Medulla oblongata (tissue), 1 donor: ENCODE results near the gene GFER.
"Not testable (repeated sequence)": the region's sequence is repeated elsewhere in the genome, so short reads cannot be mapped to it uniquely, and the experiment has no call there.

Experiments used
- DNase-seq: peaks from one replicate; pipeline ENCODE4 v3.0.0-alpha.2; 2015; ENCODE audit errors: extremely low spot score

The GFER gene

GRCh38 chr16:1957434-1958142 lies 26.4 kb upstream of the GFER start:
- not testable (repeated sequence) for DNase-seq

GRCh38 chr16:1958143-1958491 lies 25.9 kb upstream of the GFER start:
- DNase-seq: not testable (repeated sequence)

- DNase-seq: no peak
Measured at GRCh38 chr16:1958715-1959268, 25.2 kb upstream of the GFER start.

- peak; percentile 88 for DNase-seq
Measured at GRCh38 chr16:1959269-1960039, 24.5 kb upstream of the GFER start, which contains the start of gene NDUFB10. TSS of gene NDUFB10 (plus strand) at chr16:1959538. CDS start at chr16:1959625, 87 bp downstream.

- DNase-seq: no peak
Measured at GRCh38 chr16:1960665-1961630, 23.0 kb upstream of the GFER start.

GRCh38 chr16:1961651-1962067 lies 22.3 kb upstream of the GFER start:
- DNase-seq: no peak

- DNase-seq: not testable (repeated sequence)
Measured at GRCh38 chr16:1962161-1963153, 21.5 kb upstream of the GFER start.

GRCh38 chr16:1963806-1964505 lies 20.0 kb upstream of the GFER start:
- DNase-seq: peak; percentile 12

- DNase-seq: peak; percentile 98
Measured at GRCh38 chr16:1964506-1965395, 19.2 kb upstream of the GFER start, which contains the start of gene RPS2. TSS of gene RPS2 (minus strand) at chr16:1964826. CDS start at chr16:1964625, 201 bp downstream.

GRCh38 chr16:1965396-1966001 lies 18.5 kb upstream of the GFER start:
- DNase-seq: no peak

- no peak for DNase-seq
Measured at GRCh38 chr16:1966460-1966859, 17.5 kb upstream of the GFER start, which contains the start of gene RNF151. TSS of gene RNF151 (plus strand) at chr16:1966856. CDS start at chr16:1966882, 26 bp downstream.

- DNase-seq: no peak
Measured at GRCh38 chr16:1968146-1968953, 15.6 kb upstream of the GFER start.

- DNase-seq: peak; percentile 94
Measured at GRCh38 chr16:1971796-1972489, 12.1 kb upstream of the GFER start, which contains the start of gene TBL3. TSS of gene TBL3 (plus strand) at chr16:1972053. CDS start at chr16:1972165, 112 bp downstream.

- DNase-seq: no peak
Measured at GRCh38 chr16:1972490-1972877, 11.5 kb upstream of the GFER start.

GRCh38 chr16:1973461-1974156 lies 10.4 kb upstream of the GFER start:
- no peak for DNase-seq
